DMS114 treated with DMSO at 0.1 percent for 48 hours (cell line): Measurements from ENCODE around the gene KIF4B.

Experiments used
- DNase-seq: peaks from one replicate; lab custom pipeline; 2025; ENCODE audit not compliant: unreplicated experiment; lab: John Stamatoyannopoulos, UW

KIF4B gene

DNA sequence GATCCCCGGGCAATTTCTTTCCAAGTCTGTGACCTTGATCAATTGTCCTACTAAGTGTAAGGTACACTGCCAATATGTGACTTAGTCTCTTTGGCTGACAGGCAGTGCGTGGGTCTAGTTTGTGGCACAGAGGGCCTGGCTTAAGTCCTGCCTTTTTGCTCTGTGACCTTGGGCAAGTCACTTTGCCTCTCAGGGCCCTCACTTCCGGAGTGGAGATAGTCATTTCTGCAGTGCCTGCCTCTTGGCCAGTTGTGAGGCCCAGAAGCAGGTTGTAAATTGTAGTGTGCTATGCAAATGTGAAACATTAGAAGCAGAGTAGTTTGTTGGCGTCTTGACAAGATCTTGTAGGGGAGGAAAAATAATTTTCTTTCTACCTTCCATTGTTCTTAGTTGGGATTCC is 39.0 kb downstream of the KIF4B start:
- DNase-seq: no peak

DNA sequence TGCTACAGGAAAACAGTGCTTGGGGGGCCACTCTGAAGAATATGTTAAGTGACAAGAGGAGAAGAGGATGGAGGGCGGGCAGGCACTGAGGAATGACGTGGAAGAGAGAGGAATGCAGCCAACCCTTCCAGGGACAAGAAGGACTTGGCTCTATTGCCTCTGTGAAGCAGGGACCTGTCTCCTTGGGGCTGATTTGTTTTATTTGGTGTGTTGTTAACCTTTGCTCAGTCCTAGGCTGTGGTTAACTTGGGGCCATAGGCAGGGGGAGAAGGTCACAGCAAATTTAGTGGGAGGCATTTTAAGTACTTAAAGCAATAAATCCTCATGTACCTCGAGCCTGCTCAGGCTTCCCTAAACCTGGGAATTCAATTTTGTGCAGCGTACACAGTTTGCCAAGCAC is 39.9 kb downstream of the KIF4B start:
- no peak for DNase-seq

DNA sequence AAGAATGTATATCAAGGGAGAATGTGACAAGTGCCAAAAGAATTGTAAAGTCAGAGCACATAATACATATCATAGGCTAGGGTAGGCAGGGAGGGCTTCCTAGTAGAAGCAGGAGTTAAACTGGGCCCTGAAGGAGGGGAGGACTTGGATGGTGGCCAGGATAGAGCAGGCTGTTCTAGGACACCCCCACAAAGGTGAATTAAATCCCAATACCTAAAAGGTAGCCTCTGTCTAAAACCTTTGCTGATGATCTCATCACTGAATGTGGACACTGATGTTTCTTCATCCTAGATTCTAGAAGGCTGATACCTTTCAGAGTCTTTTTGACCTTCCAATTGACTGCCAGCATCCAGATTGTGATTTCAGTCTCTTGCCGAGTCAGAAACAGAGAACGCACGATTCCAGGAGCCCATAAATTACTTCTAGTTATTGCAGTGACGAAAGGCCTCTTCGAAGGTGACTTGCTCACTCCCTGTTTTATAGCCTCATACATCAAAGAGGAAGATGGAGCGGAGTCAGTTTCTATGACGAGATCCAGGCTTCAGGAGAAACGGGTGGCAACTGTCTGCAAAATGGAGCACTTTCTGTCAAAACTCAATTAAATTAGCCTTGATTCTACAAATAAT is 43.2 kb downstream of the KIF4B start:
- DNase-seq: no peak

DNA sequence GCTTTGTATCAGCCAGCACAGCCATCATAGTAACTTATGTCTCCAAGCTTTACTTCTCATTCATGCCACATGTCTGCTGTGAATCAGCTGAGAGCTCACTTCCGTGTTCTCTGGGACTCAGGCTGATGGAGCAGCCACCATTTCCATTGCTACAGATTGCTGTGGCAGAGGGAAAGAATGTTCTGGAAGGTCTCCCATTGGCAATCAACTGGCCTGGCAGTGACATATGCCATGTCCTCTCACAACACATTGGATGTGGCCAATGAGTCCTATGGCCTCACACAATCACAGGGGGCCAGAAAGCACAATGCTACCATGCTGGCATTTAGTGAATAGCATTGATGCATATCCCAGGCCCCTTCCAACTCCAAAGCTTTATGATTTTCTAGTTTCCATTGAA is 44.1 kb downstream of the KIF4B start:
- DNase-seq: no peak

DNA sequence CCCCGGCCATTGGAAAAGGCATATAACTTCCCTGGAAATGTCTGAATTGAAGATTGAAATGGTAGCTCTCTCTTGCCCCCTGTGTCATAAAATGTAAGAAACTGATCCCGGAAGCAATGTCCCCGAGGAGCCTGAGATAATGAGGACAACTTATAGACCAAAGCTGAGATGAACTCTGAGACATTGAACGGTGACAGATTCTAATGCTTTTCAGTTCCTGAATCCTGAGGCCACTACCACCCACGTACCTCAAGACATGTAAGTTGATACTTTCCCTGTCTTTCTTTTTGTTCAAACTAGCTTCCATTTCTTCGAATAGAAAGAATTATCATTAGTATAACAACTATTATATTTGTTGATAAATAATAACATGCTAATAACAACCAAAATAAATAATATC is 51.0 kb downstream of the KIF4B start:
- DNase-seq: no peak

DNA sequence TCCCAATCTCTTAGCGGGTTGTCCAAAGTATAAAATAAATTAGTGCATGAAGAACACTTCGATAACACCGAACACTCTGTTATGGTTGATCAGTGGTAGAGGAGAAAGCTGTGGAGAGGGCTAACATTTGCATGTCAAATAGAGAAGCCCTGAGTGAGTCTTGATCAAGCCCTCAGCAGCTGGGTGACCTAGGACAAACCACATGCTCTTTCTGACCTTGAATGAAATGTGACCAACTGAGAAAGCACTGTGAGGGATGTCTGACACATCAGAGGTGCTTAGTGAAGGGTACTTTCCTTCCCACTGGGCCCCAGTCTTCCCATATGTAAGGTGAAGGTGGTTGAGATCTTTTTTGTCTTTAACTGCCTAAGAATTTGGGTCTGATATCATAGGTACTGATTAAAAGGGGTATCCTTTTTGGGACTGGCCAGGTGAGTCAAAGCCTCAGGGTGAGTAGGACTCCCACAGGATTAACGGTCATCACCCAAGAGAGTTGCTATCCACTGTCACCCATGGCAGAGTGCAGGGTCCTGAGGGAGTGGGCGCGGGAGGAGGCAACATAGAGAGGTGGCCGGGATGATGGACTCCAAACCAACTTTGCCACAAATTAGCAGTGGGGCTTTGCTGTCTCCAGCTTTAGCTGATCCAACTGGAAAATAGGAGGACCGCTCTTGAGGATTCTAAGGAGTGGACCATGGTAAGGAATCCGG is 53.5 kb downstream of the KIF4B start:
- no peak for DNase-seq
